ENCODE data around the gene CNTN1. TPM values are rescaled to one million over a fixed set of nuclear protein-coding genes. Genes with fewer than 3 reads are reported as not detected.

Gene CNTN1
- total RNA-seq, 1 donor from 2014 or later: 0.46 TPM

- peaks cover 6% of the 10 kb centered on the region for H3K4me1 Mint-ChIP-seq (ENCODE audit: unreplicated experiment)
- no peaks in the 10 kb centered on the region for H3K36me3 Mint-ChIP-seq (ENCODE audit: low read depth, unreplicated experiment)
- no peaks in the 10 kb centered on the region for H3K9me3 Mint-ChIP-seq (ENCODE audit: unreplicated experiment)
- TF ChIP-seq CTCF (IDR thresholded peaks at IDR 0.05; ENCODE audit: unreplicated experiment): no peak
- DNase-seq (ENCODE audit: low spot score): no peak
- H3K27ac Mint-ChIP-seq (ENCODE audit: unreplicated experiment): no peak overlapping the region
- H3K4me3 Mint-ChIP-seq (ENCODE audit: unreplicated experiment): no peak overlapping the region
- no peaks in the 10 kb centered on the region for H3K27me3 Mint-ChIP-seq (ENCODE audit: unreplicated experiment)
Observed at GRCh38 chr12:40749863-40750262, 57.6 kb downstream of the CNTN1 start.

DNA sequence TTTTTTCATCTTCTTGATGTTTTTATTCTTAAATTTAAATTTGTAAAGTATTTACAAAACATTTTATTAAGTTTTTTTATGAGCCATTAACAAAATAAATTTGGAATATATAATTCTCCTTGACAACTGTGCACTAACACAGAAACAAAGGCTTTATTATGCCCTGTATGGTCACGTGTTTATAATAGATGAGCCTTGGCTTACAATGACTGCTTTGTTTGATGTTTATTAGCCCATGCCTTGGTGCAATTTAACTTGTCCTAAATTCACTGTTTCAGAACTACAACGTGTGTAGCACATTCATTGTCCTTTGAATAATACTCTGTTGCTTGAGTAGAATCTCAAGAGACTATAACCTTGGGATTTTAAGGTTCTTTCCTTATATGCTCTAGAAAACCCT is 59.8 kb downstream of the CNTN1 start:
- TF ChIP-seq CTCF (IDR thresholded peaks at IDR 0.05; ENCODE audit: unreplicated experiment): no peak
- no peaks in the 10 kb centered on the region for H3K9me3 Mint-ChIP-seq (ENCODE audit: unreplicated experiment)
- H3K27me3 Mint-ChIP-seq (ENCODE audit: unreplicated experiment): no peaks in the 10 kb centered on the region
- H3K4me1 Mint-ChIP-seq (ENCODE audit: unreplicated experiment): peaks cover 6% of the 10 kb centered on the region
- no peak overlapping the region for H3K27ac Mint-ChIP-seq (ENCODE audit: unreplicated experiment)
- DNase-seq (ENCODE audit: low spot score): no peak
- H3K36me3 Mint-ChIP-seq (ENCODE audit: low read depth, unreplicated experiment): no peaks in the 10 kb centered on the region
- H3K4me3 Mint-ChIP-seq (ENCODE audit: unreplicated experiment): no peak overlapping the region

DNA sequence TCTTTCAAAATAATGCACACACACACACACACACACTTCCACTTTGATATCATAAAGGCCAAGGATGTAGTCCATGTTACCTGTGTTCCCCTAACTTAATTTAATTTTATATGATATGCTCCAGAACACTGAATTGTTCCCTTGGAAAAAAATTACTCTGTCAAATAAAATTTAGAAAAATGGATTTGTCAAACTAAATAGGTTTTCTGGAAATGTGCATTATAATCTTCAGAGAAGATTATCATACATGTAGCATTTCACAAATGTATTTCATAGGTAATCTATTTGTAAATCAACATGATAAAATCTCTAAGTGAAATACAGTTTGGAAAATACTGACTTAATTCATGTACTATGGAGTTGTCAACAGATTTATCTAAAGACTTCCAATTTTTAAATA is 68.6 kb downstream of the CNTN1 start:
- no peak overlapping the region for H3K4me3 Mint-ChIP-seq (ENCODE audit: unreplicated experiment)

DNA sequence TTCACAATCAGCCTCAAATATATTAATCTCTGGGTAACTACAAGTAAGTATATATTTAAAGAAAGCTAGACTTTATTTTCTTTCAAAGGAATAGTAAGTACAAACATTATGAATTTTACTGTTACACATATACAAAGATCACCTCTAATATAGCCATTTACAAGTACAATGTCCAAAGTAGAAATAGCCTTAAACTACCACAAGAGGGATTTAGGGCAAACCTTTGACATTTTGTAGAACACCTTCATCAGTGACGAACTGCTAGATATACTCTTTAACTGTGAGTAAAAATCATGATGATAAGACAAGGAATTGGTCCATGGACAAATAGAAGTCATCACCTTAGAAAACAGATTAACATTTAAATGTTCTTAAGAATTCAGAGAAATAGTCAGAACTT is 69.8 kb downstream of the CNTN1 start:
- H3K27me3 Mint-ChIP-seq (ENCODE audit: unreplicated experiment): peaks cover 2% of the 10 kb centered on the region
- no peaks in the 10 kb centered on the region for H3K4me1 Mint-ChIP-seq (ENCODE audit: unreplicated experiment)
- H3K27ac Mint-ChIP-seq (ENCODE audit: unreplicated experiment): no peak overlapping the region
- no peaks in the 10 kb centered on the region for H3K9me3 Mint-ChIP-seq (ENCODE audit: unreplicated experiment)
- TF ChIP-seq CTCF (IDR thresholded peaks at IDR 0.05; ENCODE audit: unreplicated experiment): no peak
- DNase-seq (ENCODE audit: low spot score): no peak
- H3K36me3 Mint-ChIP-seq (ENCODE audit: low read depth, unreplicated experiment): no peaks in the 10 kb centered on the region
- H3K4me3 Mint-ChIP-seq (ENCODE audit: unreplicated experiment): no peak overlapping the region

More for the DNA sequence above, 68.6 kb downstream of the CNTN1 start:
- no peak overlapping the region for H3K27ac Mint-ChIP-seq (ENCODE audit: unreplicated experiment)
- H3K36me3 Mint-ChIP-seq (ENCODE audit: low read depth, unreplicated experiment): no peaks in the 10 kb centered on the region
- no peaks in the 10 kb centered on the region for H3K9me3 Mint-ChIP-seq (ENCODE audit: unreplicated experiment)
- peaks cover 2% of the 10 kb centered on the region for H3K27me3 Mint-ChIP-seq (ENCODE audit: unreplicated experiment)
- no peak for TF ChIP-seq CTCF (IDR thresholded peaks at IDR 0.05; ENCODE audit: unreplicated experiment)
- no peaks in the 10 kb centered on the region for H3K4me1 Mint-ChIP-seq (ENCODE audit: unreplicated experiment)
- no peak for DNase-seq (ENCODE audit: low spot score)

- no peaks in the 10 kb centered on the region for H3K9me3 Mint-ChIP-seq (ENCODE audit: unreplicated experiment)
- no peaks in the 10 kb centered on the region for H3K27me3 Mint-ChIP-seq (ENCODE audit: unreplicated experiment)
- DNase-seq (ENCODE audit: low spot score): no peak
- TF ChIP-seq CTCF (IDR thresholded peaks at IDR 0.05; ENCODE audit: unreplicated experiment): no peak
- H3K36me3 Mint-ChIP-seq (ENCODE audit: low read depth, unreplicated experiment): no peaks in the 10 kb centered on the region
- no peaks in the 10 kb centered on the region for H3K4me1 Mint-ChIP-seq (ENCODE audit: unreplicated experiment)
- H3K4me3 Mint-ChIP-seq (ENCODE audit: unreplicated experiment): no peak overlapping the region
- no peak overlapping the region for H3K27ac Mint-ChIP-seq (ENCODE audit: unreplicated experiment)
Observed at GRCh38 chr12:40768125-40768864, 76.1 kb downstream of the CNTN1 start.

Data from endothelial cell (in vitro differentiated cells).